ENCODE data around the gene C3orf70.
"Not testable (repeated sequence)": the region's sequence is repeated elsewhere in the genome, so short reads cannot be mapped to it uniquely, and the experiment has no call there.

Gene C3orf70

GRCh38 chr3:185150561-185150960, 2.3 kb downstream of the C3orf70 start:
- no peak for DNase-seq

- no peak for DNase-seq
These were observed 3.3 kb downstream of the C3orf70 start for GRCh38 chr3:185149591-185149990.

- DNase-seq: no peak
These were observed 7.3 kb downstream of the C3orf70 start for GRCh38 chr3:185145511-185145910.

GRCh38 chr3:185144784-185145183, 8.1 kb downstream of the C3orf70 start:
- no peak for DNase-seq

- DNase-seq: no peak
These were observed 15.0 kb downstream of the C3orf70 start for GRCh38 chr3:185137821-185138220.

- DNase-seq: no peak
These were observed 18.4 kb downstream of the C3orf70 start for GRCh38 chr3:185134509-185134908.

GRCh38 chr3:185131602-185132256, 21.1 kb downstream of the C3orf70 start:
- no peak for DNase-seq

- DNase-seq: no peak
These were observed 23.8 kb downstream of the C3orf70 start for GRCh38 chr3:185129083-185129482.

- DNase-seq: no peak
These were observed 26.7 kb downstream of the C3orf70 start for GRCh38 chr3:185126201-185126600.

- DNase-seq: no peak
These were observed 32.7 kb downstream of the C3orf70 start for GRCh38 chr3:185120126-185120525.

GRCh38 chr3:185115371-185115770, 37.5 kb downstream of the C3orf70 start:
- DNase-seq: no peak

- no peak for DNase-seq
These were observed 38.1 kb downstream of the C3orf70 start for GRCh38 chr3:185114756-185115155.

- DNase-seq: no peak
These were observed 40.7 kb downstream of the C3orf70 start for GRCh38 chr3:185112186-185112585.

GRCh38 chr3:185109012-185109411, 43.8 kb downstream of the C3orf70 start:
- not testable (repeated sequence) for DNase-seq

GRCh38 chr3:185106256-185106890, 46.5 kb downstream of the C3orf70 start:
- DNase-seq: not testable (repeated sequence)

GRCh38 chr3:185103359-185104127, 49.3 kb downstream of the C3orf70 start:
- no peak for DNase-seq

GRCh38 chr3:185094697-185095096, 58.2 kb downstream of the C3orf70 start:
- no peak for DNase-seq

- no peak for DNase-seq
These were observed 59.7 kb downstream of the C3orf70 start for GRCh38 chr3:185093116-185093515.

GRCh38 chr3:185090811-185091210, 62.0 kb downstream of the C3orf70 start:
- no peak for DNase-seq

- no peak for DNase-seq
These were observed 63.1 kb downstream of the C3orf70 start for GRCh38 chr3:185089751-185090150.

- DNase-seq: no peak
These were observed 63.5 kb downstream of the C3orf70 start for GRCh38 chr3:185089343-185089742.

GRCh38 chr3:185087419-185087818, 65.4 kb downstream of the C3orf70 start:
- DNase-seq: no peak

GRCh38 chr3:185084901-185085300, 68.0 kb downstream of the C3orf70 start:
- no peak for DNase-seq

- DNase-seq: no peak
These were observed 68.5 kb downstream of the C3orf70 start for GRCh38 chr3:185084402-185084801.
